Endothelial cell (in vitro differentiated cells): ENCODE measurements around the gene LYSMD3. TPM values are rescaled to one million over a fixed set of nuclear protein-coding genes. Genes with fewer than 3 reads are reported as not detected.

Source experiments
- DNase-seq: peaks from one replicate; pipeline ENCODE4 v3.0.0; 2021; ENCODE audit warnings: low spot score
- H3K27ac Mint-ChIP-seq: one replicate; pipeline ENCODE4 v1.8.0; 2021; ENCODE audit warnings: mixed read lengths, inconsistent platforms; ENCODE audit not compliant: unreplicated experiment
- H3K27me3 Mint-ChIP-seq: one replicate; pipeline ENCODE4 v1.8.0; 2021; ENCODE audit warnings: mild to moderate bottlenecking, moderate library complexity, mixed read lengths, inconsistent platforms; ENCODE audit not compliant: unreplicated experiment
- H3K36me3 Mint-ChIP-seq: one replicate; pipeline ENCODE4 v1.8.0; 2021; ENCODE audit warnings: mild to moderate bottlenecking, low read depth, mixed read lengths, inconsistent platforms; ENCODE audit not compliant: unreplicated experiment
- H3K4me1 Mint-ChIP-seq: one replicate; pipeline ENCODE4 v1.8.0; 2021; ENCODE audit warnings: mild to moderate bottlenecking, mixed read lengths, inconsistent platforms; ENCODE audit not compliant: unreplicated experiment
- H3K4me3 Mint-ChIP-seq: one replicate; pipeline ENCODE4 v1.8.0; 2021; ENCODE audit warnings: mild to moderate bottlenecking, mixed read lengths, inconsistent platforms; ENCODE audit not compliant: unreplicated experiment
- H3K9me3 Mint-ChIP-seq: one replicate; pipeline ENCODE4 v1.8.0; 2021; ENCODE audit warnings: mixed read lengths, inconsistent platforms; ENCODE audit not compliant: unreplicated experiment
- total RNA-seq: library from RNA; stranded (reverse); fragmentation: NEBNext Ultra II Directional; extraction: Animal tissue kit (Norgen Biotek cat#: 25700); gene quantifications from one replicate; pipeline ENCODE4 v1.2.1, GENCODE V29; 2021; ENCODE audit not compliant: unreplicated experiment
- TF ChIP-seq, protein P1 (sequence below): fragments of 200-600 bp; sonication (generic); IDR thresholded peaks from one replicate; pipeline ENCODE4 v1.5.0; 2021; ENCODE audit warnings: antibody characterized with exemption; ENCODE audit not compliant: unreplicated experiment

The LYSMD3 gene
- total RNA-seq, 1 donor from 2014 or later: 15.6 TPM

DNA sequence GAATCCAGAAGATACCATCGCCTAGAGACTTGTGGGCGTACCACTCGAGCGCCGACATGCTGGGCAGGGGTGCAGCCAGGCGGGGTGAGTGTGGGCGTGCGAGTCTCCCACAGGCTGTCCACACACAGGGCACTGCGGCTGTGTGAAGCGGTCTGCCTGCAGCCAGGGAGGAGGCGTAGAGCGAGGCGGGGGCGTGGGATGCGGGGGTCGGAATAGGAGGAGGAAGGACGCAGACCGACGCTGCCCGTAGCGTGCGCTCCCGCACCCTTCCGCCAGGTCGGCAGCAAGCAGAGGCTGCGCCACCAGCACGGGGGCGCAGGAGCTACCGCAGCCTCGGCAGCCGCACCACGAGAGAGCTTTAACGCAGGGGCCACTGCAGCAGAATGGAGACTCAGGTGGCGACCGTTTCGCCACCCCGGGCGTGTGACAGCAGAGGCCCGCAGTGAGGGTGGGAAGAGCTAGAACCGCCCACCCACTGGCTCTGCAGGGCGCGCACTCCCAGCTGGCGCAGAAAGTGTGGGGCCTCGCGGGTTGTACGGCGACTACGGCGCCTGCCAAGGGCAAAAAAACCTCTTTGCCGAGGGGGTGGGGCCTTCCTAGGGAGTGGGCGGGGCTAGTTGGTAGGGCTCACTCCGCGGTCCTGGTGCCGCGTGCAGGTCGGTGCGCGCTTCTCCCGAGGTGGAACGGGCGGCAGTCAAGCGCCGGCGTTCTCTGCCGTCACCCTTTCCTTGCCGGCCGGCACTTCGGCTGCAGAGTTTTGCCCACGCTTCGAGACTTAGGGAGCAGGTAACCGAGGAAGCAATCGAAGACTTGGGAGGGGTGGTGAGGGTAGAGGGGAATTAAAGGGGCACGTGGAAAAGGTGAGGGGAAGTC lies 54.9 kb downstream of the LYSMD3 start, which contains the start of the genes MBLAC2 and POLR3G:
TSS of gene MBLAC2 (minus strand) at position 537 of the 873 bp plus-strand sequence. CDS start at position 58, 479 bp downstream.
TSS of gene POLR3G (plus strand) at position 630 of the 873 bp plus-strand sequence. CDS start 10,704 bp downstream, outside the sequence.
- H3K4me3 Mint-ChIP-seq: peak within 1 kb of the TSS; percentile 97
- no peaks in the 10 kb centered on the region for H3K9me3 Mint-ChIP-seq
- no peak within 1 kb of the TSS for H3K27ac Mint-ChIP-seq
- H3K27me3 Mint-ChIP-seq: peaks cover 7% of the 10 kb centered on the region
- peaks cover 25% of the 10 kb centered on the region for H3K4me1 Mint-ChIP-seq
- peaks cover 3% of the 10 kb centered on the region for H3K36me3 Mint-ChIP-seq
- peak; percentile 93 for DNase-seq
- TF ChIP-seq, protein P1, sequence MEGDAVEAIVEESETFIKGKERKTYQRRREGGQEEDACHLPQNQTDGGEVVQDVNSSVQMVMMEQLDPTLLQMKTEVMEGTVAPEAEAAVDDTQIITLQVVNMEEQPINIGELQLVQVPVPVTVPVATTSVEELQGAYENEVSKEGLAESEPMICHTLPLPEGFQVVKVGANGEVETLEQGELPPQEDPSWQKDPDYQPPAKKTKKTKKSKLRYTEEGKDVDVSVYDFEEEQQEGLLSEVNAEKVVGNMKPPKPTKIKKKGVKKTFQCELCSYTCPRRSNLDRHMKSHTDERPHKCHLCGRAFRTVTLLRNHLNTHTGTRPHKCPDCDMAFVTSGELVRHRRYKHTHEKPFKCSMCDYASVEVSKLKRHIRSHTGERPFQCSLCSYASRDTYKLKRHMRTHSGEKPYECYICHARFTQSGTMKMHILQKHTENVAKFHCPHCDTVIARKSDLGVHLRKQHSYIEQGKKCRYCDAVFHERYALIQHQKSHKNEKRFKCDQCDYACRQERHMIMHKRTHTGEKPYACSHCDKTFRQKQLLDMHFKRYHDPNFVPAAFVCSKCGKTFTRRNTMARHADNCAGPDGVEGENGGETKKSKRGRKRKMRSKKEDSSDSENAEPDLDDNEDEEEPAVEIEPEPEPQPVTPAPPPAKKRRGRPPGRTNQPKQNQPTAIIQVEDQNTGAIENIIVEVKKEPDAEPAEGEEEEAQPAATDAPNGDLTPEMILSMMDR: peak; percentile 61

DNA sequence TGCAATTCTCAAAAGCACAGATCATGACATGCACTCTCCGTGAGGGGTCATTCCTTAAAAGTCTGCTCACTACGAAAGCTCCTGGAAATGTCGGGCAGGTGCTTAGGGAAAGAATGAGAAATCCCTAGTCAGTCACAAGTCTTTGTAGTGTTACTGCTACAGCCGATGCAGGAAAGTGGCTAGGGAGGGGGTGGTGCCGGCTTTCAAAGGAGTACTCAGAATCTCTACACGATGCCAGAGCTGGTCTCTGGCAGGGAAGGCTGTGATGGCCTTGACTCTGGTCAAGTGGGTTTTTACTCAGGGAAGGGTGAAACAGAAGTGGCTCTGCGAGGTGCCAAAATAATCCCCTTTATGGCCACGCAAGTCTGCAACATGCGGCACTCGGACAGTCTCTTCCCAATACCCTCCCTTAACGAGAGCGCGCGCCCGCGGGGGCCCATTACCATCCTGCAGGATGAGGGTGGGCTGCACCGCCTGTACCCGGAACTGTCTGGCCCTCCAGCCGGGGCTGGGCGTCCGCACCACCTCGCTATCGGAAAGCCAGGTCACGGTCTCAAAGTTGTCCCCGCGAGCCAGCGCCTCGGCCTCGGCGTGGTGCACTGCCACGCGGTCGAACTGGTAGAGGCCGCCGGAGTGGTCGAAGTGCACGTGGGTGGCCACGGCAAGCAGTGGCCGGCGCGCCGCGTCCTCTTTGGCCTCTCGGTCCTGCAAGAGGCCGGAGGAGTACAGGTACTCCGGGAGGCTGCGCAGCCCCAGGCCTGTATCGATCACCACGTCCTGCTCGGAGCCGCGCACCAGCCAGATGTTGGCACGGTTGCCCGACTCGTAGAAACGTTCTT lies 55.8 kb downstream of the LYSMD3 start:
- peak; percentile 46 for DNase-seq
- Mint-ChIP-seq H3K9me3 (no peaks in the 10 kb centered on the region), H3K4me1 (peaks cover 25% of the 10 kb centered on the region)

DNA sequence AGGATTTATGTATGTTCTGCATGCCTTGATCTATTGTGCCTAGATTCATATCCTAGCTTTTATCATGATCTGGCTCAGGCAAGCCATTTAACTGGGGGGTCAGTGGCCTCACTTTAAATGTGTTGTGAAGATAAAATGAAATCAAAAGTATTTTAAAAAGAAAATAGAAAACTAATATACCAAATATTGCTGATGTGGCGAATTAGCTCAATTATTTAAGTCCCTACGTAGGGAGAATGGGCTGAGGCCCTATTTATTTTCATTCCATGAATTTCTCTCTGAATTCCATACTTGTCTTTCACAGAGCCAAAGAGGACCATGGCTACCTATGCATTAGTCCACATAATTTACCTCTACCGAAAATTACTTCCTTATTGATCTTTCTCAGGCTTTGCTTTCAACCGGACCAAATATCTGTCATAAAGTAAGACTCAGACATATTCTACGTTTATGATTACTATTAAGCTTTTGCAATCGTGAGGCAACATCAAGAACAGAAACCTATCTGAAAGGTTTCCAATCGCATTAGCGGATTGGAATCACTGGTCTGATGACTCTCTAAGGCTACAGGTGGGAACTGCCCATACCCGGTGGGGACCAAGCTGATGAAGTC lies 56.5 kb downstream of the LYSMD3 start:
- H3K9me3 Mint-ChIP-seq: no peaks in the 10 kb centered on the region
- TF ChIP-seq, protein P1: no peak
- peak overlapping the region; percentile 97 for H3K4me3 Mint-ChIP-seq
- H3K27me3 Mint-ChIP-seq: peaks cover 7% of the 10 kb centered on the region
- H3K27ac Mint-ChIP-seq: peak overlapping the region; percentile 3
- peaks cover 23% of the 10 kb centered on the region for H3K4me1 Mint-ChIP-seq
- peaks cover 3% of the 10 kb centered on the region for H3K36me3 Mint-ChIP-seq
- no peak for DNase-seq

More for the DNA sequence above, 55.8 kb downstream of the LYSMD3 start:
- TF ChIP-seq, protein P1: no peak
- H3K27me3 Mint-ChIP-seq: peaks cover 7% of the 10 kb centered on the region
- peak overlapping the region; percentile 3 for H3K27ac Mint-ChIP-seq
- H3K4me3 Mint-ChIP-seq: peak overlapping the region; percentile 97
- H3K36me3 Mint-ChIP-seq: peaks cover 3% of the 10 kb centered on the region

Other genes with a start within 250 kb of the LYSMD3 start
- gene CETN3, start 119.8 kb downstream of the LYSMD3 start, total RNA-seq: 20.4 TPM
- gene MBLAC2, start 54.8 kb downstream of the LYSMD3 start, total RNA-seq: 3.8 TPM
- gene POLR3G, start 54.7 kb downstream of the LYSMD3 start, total RNA-seq: 5.9 TPM
- 23.1 TPM for gene ADGRV1, start 29.2 kb upstream of the LYSMD3 start, total RNA-seq